GM23338 (cell line): ENCODE results near the gene DTWD1. TPM values are rescaled to one million over a fixed set of nuclear protein-coding genes. Genes with fewer than 3 reads are reported as not detected.

Source experiments
- ATAC-seq: fragments of 200-7000 bp; cut with Tn5 transposase; 3 replicates; pipeline ENCODE4 v1.9.1; 2020
- DNase-seq: peaks from one replicate; pipeline ENCODE4 v3.0.0-alpha.2; 2015; ENCODE audit warnings: low spot score
- H2AFZ ChIP-seq: fragments of 200-600 bp; sonication (generic); 2 replicates; pipeline ENCODE4 v1.8.0; 2016; ENCODE audit warnings: antibody characterized with exemption, mild to moderate bottlenecking, moderate library complexity
- H3F3A ChIP-seq: fragments of 200-600 bp; sonication (generic); replicated peaks from 2 replicates; pipeline ENCODE4 v1.8.0; 2017; ENCODE audit warnings: antibody characterized with exemption, mixed run types, low read depth
- H3K27ac ChIP-seq: fragments of 200-600 bp; sonication (generic); 2 replicates; pipeline ENCODE4 v1.6.1; 2016; ENCODE audit warnings: low read depth
- H3K27me3 ChIP-seq: fragments of 200-600 bp; sonication (generic); 2 replicates; pipeline ENCODE4 v1.8.0; 2016; ENCODE audit warnings: mild to moderate bottlenecking, mixed run types, moderate library complexity; ENCODE audit not compliant: insufficient read depth
- H3K36me3 ChIP-seq: fragments of 200-600 bp; sonication (generic); 2 replicates; pipeline ENCODE4 v1.8.0; 2016; ENCODE audit warnings: mild to moderate bottlenecking; ENCODE audit not compliant: insufficient read depth
- H3K4me1 ChIP-seq: fragments of 200-600 bp; sonication (generic); 2 replicates; pipeline ENCODE4 v1.8.0; 2016; ENCODE audit warnings: mild to moderate bottlenecking, moderate library complexity; ENCODE audit not compliant: insufficient read depth
- H3K4me2 ChIP-seq: fragments of 200-600 bp; sonication (generic); 2 replicates; pipeline ENCODE4 v1.7.1; 2017; ENCODE audit warnings: mixed run types
- H3K4me3 ChIP-seq: fragments of 200-600 bp; sonication (generic); 2 replicates; pipeline ENCODE4 v1.6.1; 2016; ENCODE audit warnings: mixed run types
- H3K79me2 ChIP-seq: fragments of 200-600 bp; sonication (generic); replicated peaks from 2 replicates; pipeline ENCODE4 v1.8.0; 2017; ENCODE audit warnings: mild to moderate bottlenecking; ENCODE audit not compliant: insufficient read depth
- H3K9me2 ChIP-seq: fragments of 200-600 bp; sonication (generic); 2 replicates; pipeline ENCODE4 v1.8.0; 2017; ENCODE audit not compliant: insufficient read depth
- H4K20me1 ChIP-seq: fragments of 200-600 bp; sonication (generic); replicated peaks from 2 replicates; pipeline ENCODE4 v1.8.0; 2017; ENCODE audit warnings: mild to moderate bottlenecking; ENCODE audit not compliant: insufficient read depth
- H3K27ac Mint-ChIP-seq: 2 replicates; pipeline ENCODE4 v1.8.0; 2020; ENCODE audit warnings: inconsistent platforms, mild to moderate bottlenecking, moderate library complexity, mixed read lengths
- H3K27me3 Mint-ChIP-seq: 3 replicates; pipeline ENCODE4 v1.8.0; 2022; ENCODE audit warnings: low read depth, mild to moderate bottlenecking, moderate library complexity, mixed read lengths, inconsistent platforms; ENCODE audit not compliant: insufficient read depth, poor library complexity
- H3K36me3 Mint-ChIP-seq: 3 replicates; pipeline ENCODE4 v1.8.0; 2021; ENCODE audit warnings: low read depth, mild to moderate bottlenecking, inconsistent platforms, moderate library complexity, mixed read lengths
- H3K4me1 Mint-ChIP-seq: 3 replicates; pipeline ENCODE4 v1.8.0; 2020; ENCODE audit warnings: mild to moderate bottlenecking, inconsistent platforms, mixed read lengths
- H3K4me3 Mint-ChIP-seq: 3 replicates; pipeline ENCODE4 v1.8.0; 2021; ENCODE audit warnings: moderate library complexity, mild to moderate bottlenecking, inconsistent platforms, mixed read lengths
- H3K9me3 Mint-ChIP-seq: 3 replicates; pipeline ENCODE4 v1.8.0; 2020; ENCODE audit warnings: moderate library complexity, mild to moderate bottlenecking, inconsistent platforms, mixed read lengths
- CREB1 ChIP-seq: fragments of 250-450 bp; sonication (Bioruptor Pico); IDR thresholded peaks from 2 replicates; pipeline ENCODE4 v1.5.0; 2020; ENCODE audit warnings: low read depth, mild to moderate bottlenecking, moderate library complexity
- EZH2 ChIP-seq: fragments of 200-600 bp; sonication (generic); IDR thresholded peaks from one replicate; pipeline ENCODE4 v1.8.0; 2017; ENCODE audit warnings: antibody characterized with exemption, mild to moderate bottlenecking, low read depth; ENCODE audit not compliant: unreplicated experiment
- STAT1 ChIP-seq: IDR thresholded peaks from one replicate; pipeline ENCODE4 v1.6.1; 2016; ENCODE audit warnings: antibody characterized with exemption; ENCODE audit not compliant: unreplicated experiment
- polyA plus RNA-seq: library from polyadenylated mRNA; unstranded; fragments of >200 nt; fragmentation: Nextera tagmentation; extraction: Ambion mirVana; gene quantifications from 2 replicates; pipeline ENCODE4 v1.2.1, GENCODE V29; 2016
- total RNA-seq: library from RNA; depleted of rRNA; stranded (reverse); fragments of >200 nt; shearing (Covaris generic); gene quantifications from 2 replicates; pipeline ENCODE4 v1.2.3, GENCODE V29; 2014
- TF ChIP-seq, protein P1 (sequence below): IDR thresholded peaks from one replicate; pipeline ENCODE4 v1.6.1; 2018; ENCODE audit warnings: antibody characterized with exemption; ENCODE audit not compliant: unreplicated experiment

Gene DTWD1
- total and polyA plus RNA-seq, 2 experiments from 2014 or later, result 28.4 to 45.2 TPM

- TF ChIP-seq EZH2 (no peak), STAT1 (no peak)
- TF ChIP-seq, protein P1, sequence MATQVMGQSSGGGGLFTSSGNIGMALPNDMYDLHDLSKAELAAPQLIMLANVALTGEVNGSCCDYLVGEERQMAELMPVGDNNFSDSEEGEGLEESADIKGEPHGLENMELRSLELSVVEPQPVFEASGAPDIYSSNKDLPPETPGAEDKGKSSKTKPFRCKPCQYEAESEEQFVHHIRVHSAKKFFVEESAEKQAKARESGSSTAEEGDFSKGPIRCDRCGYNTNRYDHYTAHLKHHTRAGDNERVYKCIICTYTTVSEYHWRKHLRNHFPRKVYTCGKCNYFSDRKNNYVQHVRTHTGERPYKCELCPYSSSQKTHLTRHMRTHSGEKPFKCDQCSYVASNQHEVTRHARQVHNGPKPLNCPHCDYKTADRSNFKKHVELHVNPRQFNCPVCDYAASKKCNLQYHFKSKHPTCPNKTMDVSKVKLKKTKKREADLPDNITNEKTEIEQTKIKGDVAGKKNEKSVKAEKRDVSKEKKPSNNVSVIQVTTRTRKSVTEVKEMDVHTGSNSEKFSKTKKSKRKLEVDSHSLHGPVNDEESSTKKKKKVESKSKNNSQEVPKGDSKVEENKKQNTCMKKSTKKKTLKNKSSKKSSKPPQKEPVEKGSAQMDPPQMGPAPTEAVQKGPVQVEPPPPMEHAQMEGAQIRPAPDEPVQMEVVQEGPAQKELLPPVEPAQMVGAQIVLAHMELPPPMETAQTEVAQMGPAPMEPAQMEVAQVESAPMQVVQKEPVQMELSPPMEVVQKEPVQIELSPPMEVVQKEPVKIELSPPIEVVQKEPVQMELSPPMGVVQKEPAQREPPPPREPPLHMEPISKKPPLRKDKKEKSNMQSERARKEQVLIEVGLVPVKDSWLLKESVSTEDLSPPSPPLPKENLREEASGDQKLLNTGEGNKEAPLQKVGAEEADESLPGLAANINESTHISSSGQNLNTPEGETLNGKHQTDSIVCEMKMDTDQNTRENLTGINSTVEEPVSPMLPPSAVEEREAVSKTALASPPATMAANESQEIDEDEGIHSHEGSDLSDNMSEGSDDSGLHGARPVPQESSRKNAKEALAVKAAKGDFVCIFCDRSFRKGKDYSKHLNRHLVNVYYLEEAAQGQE, result no peak
- no peaks in the 10 kb centered on the region for H3K27me3 ChIP-seq
- no peaks in the 10 kb centered on the region for H3K9me3 Mint-ChIP-seq
- H3K4me3 ChIP-seq, result no peak overlapping the region
- H3K4me1 Mint-ChIP-seq, result peaks cover 9% of the 10 kb centered on the region
- H4K20me1 ChIP-seq, result no peaks in the 10 kb centered on the region; the same call in 1 of the 2 replicates
- peak overlapping the region; percentile 32 for H3K27ac Mint-ChIP-seq
- H2AFZ ChIP-seq, result no peak overlapping the region
- H3K27ac ChIP-seq, result no peak overlapping the region
- H3K9me2 ChIP-seq, result no peaks in the 10 kb centered on the region
- H3K4me3 Mint-ChIP-seq, result no peak overlapping the region
- H3K79me2 ChIP-seq, result no peaks in the 10 kb centered on the region
- peaks cover 9% of the 10 kb centered on the region; the same call in 1 of the 2 replicates for H3K4me1 ChIP-seq
- ATAC-seq (peak; percentile 56), DNase-seq (peak; percentile 28)
- no peaks in the 10 kb centered on the region for H3K27me3 Mint-ChIP-seq
- H3F3A ChIP-seq, result no peaks in the 10 kb centered on the region
- H3K4me2 ChIP-seq, result no peak overlapping the region
- no peaks in the 10 kb centered on the region; the same call in 1 of the 2 replicates for H3K36me3 ChIP-seq
- peaks cover 18% of the 10 kb centered on the region; the same call in 2 of the 3 replicates for H3K36me3 Mint-ChIP-seq
These were observed 17.0 kb downstream of the DTWD1 start for GRCh38 chr15:49637857-49638256.

GRCh38 chr15:49644364-49644794 is 23.5 kb downstream of the DTWD1 start:
- no peak overlapping the region for H3K4me3 ChIP-seq
- no peak overlapping the region for H2AFZ ChIP-seq
- ATAC-seq (peak; percentile 94), DNase-seq (peak; percentile 21)
- no peak overlapping the region for H3K4me2 ChIP-seq
- H3K27ac Mint-ChIP-seq, result no peak overlapping the region
- H3K9me3 Mint-ChIP-seq, result no peaks in the 10 kb centered on the region
- H3F3A ChIP-seq, result no peaks in the 10 kb centered on the region
- no peak overlapping the region for H3K27ac ChIP-seq
- no peaks in the 10 kb centered on the region for H3K36me3 Mint-ChIP-seq
- no peaks in the 10 kb centered on the region for H3K79me2 ChIP-seq
- H3K4me1 Mint-ChIP-seq, result peaks cover 10% of the 10 kb centered on the region; the same call in 2 of the 3 replicates
- H3K4me3 Mint-ChIP-seq, result no peak overlapping the region
- peaks cover 6% of the 10 kb centered on the region; the same call in 1 of the 2 replicates for H3K4me1 ChIP-seq
- no peaks in the 10 kb centered on the region for H3K27me3 ChIP-seq
- H3K9me2 ChIP-seq, result no peaks in the 10 kb centered on the region
- H3K36me3 ChIP-seq, result no peaks in the 10 kb centered on the region
- peaks cover 2% of the 10 kb centered on the region; the same call in 1 of the 2 replicates for H4K20me1 ChIP-seq
- H3K27me3 Mint-ChIP-seq, result no peaks in the 10 kb centered on the region
- TF ChIP-seq, protein P1, result no peak
- peak; percentile 53; the same call in 1 of the 2 replicates for TF ChIP-seq CREB1 (CRISPR knock-in tag)
